Neural cell (in vitro differentiated cells): Measurements from ENCODE around the gene TFDP2. TPM values are rescaled to one million over a fixed set of nuclear protein-coding genes. Genes with fewer than 3 reads are reported as not detected.

ENCODE experiments used
- H2AFZ ChIP-seq: fragments of 200-600, 300-800 bp; sonication (generic), shearing (Covaris generic); 2 replicates; pipeline ENCODE4 v1.6.0; 2014; ENCODE audit warnings: low read depth, mild to moderate bottlenecking, antibody characterized with exemption, low read length, moderate library complexity
- H3F3A ChIP-seq: fragments of 200-600 bp; shearing (Covaris generic); 2 replicates; pipeline ENCODE4 v1.6.1; 2016; ENCODE audit warnings: mild to moderate bottlenecking, moderate library complexity, mixed read lengths, antibody characterized with exemption, low read length; ENCODE audit not compliant: insufficient read depth, poor library complexity, severe bottlenecking
- H3K27ac ChIP-seq: fragments of 200-600, 300-800 bp; sonication (generic), shearing (Covaris generic); 2 replicates; pipeline ENCODE4 v1.5.1; 2014; ENCODE audit warnings: mild to moderate bottlenecking, low read length, moderate library complexity
- H3K27me3 ChIP-seq: fragments of 300-800, 200-600 bp; sonication (generic), shearing (Covaris generic); 2 replicates; pipeline ENCODE4 v1.6.0; 2014; ENCODE audit warnings: mild to moderate bottlenecking, low read depth, low read length, moderate library complexity; ENCODE audit not compliant: insufficient read depth
- H3K36me3 ChIP-seq: fragments of 300-800, 200-600 bp; sonication (generic), shearing (Covaris generic); 2 replicates; pipeline ENCODE4 v1.5.1; 2014; ENCODE audit warnings: mild to moderate bottlenecking, antibody characterized with exemption, low read length, moderate library complexity; ENCODE audit not compliant: insufficient read depth
- H3K4me2 ChIP-seq: fragments of 300-800, 200-600 bp; sonication (generic), shearing (Covaris generic); 2 replicates; pipeline ENCODE4 v1.6.0; 2014; ENCODE audit warnings: mild to moderate bottlenecking, low read length
- H3K4me3 ChIP-seq: fragments of 300-800, 200-600 bp; sonication (generic), shearing (Covaris generic); 2 replicates; pipeline ENCODE4 v1.5.1; 2014; ENCODE audit warnings: mild to moderate bottlenecking, low read length, moderate library complexity
- H3K79me2 ChIP-seq: fragments of 200-600 bp; shearing (Covaris generic); replicated peaks from 2 replicates; pipeline ENCODE4 v1.6.0; 2014; ENCODE audit warnings: mild to moderate bottlenecking, low read length, moderate library complexity; ENCODE audit not compliant: insufficient read depth
- H3K9ac ChIP-seq: fragments of 300-800, 200-600 bp; sonication (generic), shearing (Covaris generic); 2 replicates; pipeline ENCODE4 v1.6.1; 2016; ENCODE audit warnings: mild to moderate bottlenecking, low read length, mixed read lengths
- H3K9me2 ChIP-seq: fragments of 200-600 bp; shearing (Covaris generic); 2 replicates; pipeline ENCODE4 v1.6.1; 2016; ENCODE audit warnings: mild to moderate bottlenecking, low read length, mixed read lengths; ENCODE audit not compliant: insufficient read depth
- H3K9me3 ChIP-seq: fragments of 200-600, 300-800 bp; sonication (generic), shearing (Covaris generic); 2 replicates; pipeline ENCODE4 v1.6.1; 2016; ENCODE audit warnings: mild to moderate bottlenecking, mixed run types, low read length, moderate library complexity, mixed read lengths
- H4K20me1 ChIP-seq: fragments of 200-600 bp; shearing (Covaris generic); 2 replicates; pipeline ENCODE4 v1.6.1; 2016; ENCODE audit warnings: mild to moderate bottlenecking, mixed run types; ENCODE audit not compliant: insufficient read depth
- EP300 ChIP-seq: fragments of 450-650 bp; conservative IDR thresholded peaks from 2 replicates; pipeline ENCODE4 v1.6.1; 2014; ENCODE audit warnings: antibody characterized with exemption, mild to moderate bottlenecking, moderate library complexity; ENCODE audit not compliant: poor library complexity, severe bottlenecking
- EZH2 ChIP-seq: fragments of 200-600, 300-800 bp; shearing (Covaris generic), sonication (generic); IDR thresholded peaks from 2 replicates; pipeline ENCODE4 v1.6.1; 2014; ENCODE audit warnings: antibody characterized with exemption, low read length, borderline replicate concordance, mild to moderate bottlenecking; ENCODE audit not compliant: insufficient read depth, poor library complexity, severe bottlenecking
- MXI1 ChIP-seq: fragments of 450-650 bp; conservative IDR thresholded peaks from 2 replicates; pipeline ENCODE4 v1.6.1; 2014; ENCODE audit warnings: antibody characterized with exemption, mild to moderate bottlenecking; ENCODE audit not compliant: poor library complexity, severe bottlenecking
- POLR2AphosphoS5 ChIP-seq: IDR thresholded peaks from 2 replicates; pipeline ENCODE4 v1.6.1; 2012
- RAD21 ChIP-seq: fragments of 450-650 bp; conservative IDR thresholded peaks from 2 replicates; pipeline ENCODE4 v1.6.1; 2014; ENCODE audit warnings: antibody characterized with exemption, mild to moderate bottlenecking, moderate library complexity
- SMC3 ChIP-seq: fragments of 450-650 bp; conservative IDR thresholded peaks from 2 replicates; pipeline ENCODE4 v1.6.1; 2014; ENCODE audit warnings: antibody characterized with exemption, mild to moderate bottlenecking, moderate library complexity; ENCODE audit not compliant: poor library complexity
- TAF1 ChIP-seq: IDR thresholded peaks from 2 replicates; pipeline ENCODE4 v1.6.1; 2012; ENCODE audit warnings: low read depth
- polyA plus RNA-seq: library from polyadenylated mRNA; depleted of rRNA; stranded (reverse); fragments of >200 nt; gene quantifications from 2 replicates; pipeline ENCODE4 v1.2.3, GENCODE V29; 2014
- TF ChIP-seq, protein P1 (sequence below): IDR thresholded peaks from 2 replicates; pipeline ENCODE4 v1.6.1; 2012; ENCODE audit warnings: borderline replicate concordance
- TF ChIP-seq, protein P2 (sequence below): fragments of 450-650 bp; IDR thresholded peaks from 2 replicates; pipeline ENCODE4 v1.5.1; 2014; ENCODE audit warnings: antibody characterized with exemption, mild to moderate bottlenecking, moderate library complexity; ENCODE audit not compliant: poor library complexity, severe bottlenecking

TFDP2 gene
- polyA plus RNA-seq, 1 donor from 2014 or later = 17.0 TPM

DNA sequence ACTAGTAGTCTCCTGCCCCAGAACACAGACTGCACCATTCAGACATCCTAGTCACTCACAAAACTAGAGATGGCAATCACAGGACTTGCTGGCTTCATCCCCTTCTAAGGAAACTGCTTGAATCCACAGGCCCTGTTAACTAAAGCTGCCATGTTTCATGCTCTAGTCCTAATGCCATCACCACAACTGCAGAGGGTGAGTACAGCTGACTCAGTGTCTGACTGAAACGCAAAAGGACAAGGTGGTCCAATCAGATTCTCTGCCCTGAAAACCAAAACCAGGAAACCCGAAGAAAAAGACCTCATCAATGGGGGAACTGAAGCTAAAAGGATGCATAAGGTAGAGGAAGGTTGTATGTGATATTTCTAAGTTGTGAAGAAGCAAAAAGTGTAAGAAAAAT is 25.2 kb upstream of the TFDP2 start:
- Histone ChIP-seq H3K79me2 (no peaks in the 10 kb centered on the region), H3K36me3 (peaks cover 7% of the 10 kb centered on the region), H3K4me3 (no peak overlapping the region), H4K20me1 (no peaks in the 10 kb centered on the region), H3K27me3 (no peaks in the 10 kb centered on the region), H3K9me2 (no peaks in the 10 kb centered on the region), H3F3A (no peaks in the 10 kb centered on the region), H3K9ac (no peak overlapping the region), H3K4me2 (no peak overlapping the region), H3K27ac (no peak overlapping the region), H3K9me3 (no peaks in the 10 kb centered on the region), H2AFZ (no peak overlapping the region)
- TF ChIP-seq SMC3 (no peak), RAD21 (no peak)

- Histone ChIP-seq H3K9me3 (no peaks in the 10 kb centered on the region), H3K4me3 (no peak overlapping the region), H3K36me3 (peaks cover 7% of the 10 kb centered on the region), H3K9ac (no peak overlapping the region), H3K9me2 (no peaks in the 10 kb centered on the region), H2AFZ (no peak overlapping the region), H3K27ac (no peak overlapping the region), H3K79me2 (no peaks in the 10 kb centered on the region), H3K27me3 (no peaks in the 10 kb centered on the region), H4K20me1 (no peaks in the 10 kb centered on the region), H3K4me2 (no peak overlapping the region), H3F3A (no peaks in the 10 kb centered on the region)
- TF ChIP-seq, protein P1, sequence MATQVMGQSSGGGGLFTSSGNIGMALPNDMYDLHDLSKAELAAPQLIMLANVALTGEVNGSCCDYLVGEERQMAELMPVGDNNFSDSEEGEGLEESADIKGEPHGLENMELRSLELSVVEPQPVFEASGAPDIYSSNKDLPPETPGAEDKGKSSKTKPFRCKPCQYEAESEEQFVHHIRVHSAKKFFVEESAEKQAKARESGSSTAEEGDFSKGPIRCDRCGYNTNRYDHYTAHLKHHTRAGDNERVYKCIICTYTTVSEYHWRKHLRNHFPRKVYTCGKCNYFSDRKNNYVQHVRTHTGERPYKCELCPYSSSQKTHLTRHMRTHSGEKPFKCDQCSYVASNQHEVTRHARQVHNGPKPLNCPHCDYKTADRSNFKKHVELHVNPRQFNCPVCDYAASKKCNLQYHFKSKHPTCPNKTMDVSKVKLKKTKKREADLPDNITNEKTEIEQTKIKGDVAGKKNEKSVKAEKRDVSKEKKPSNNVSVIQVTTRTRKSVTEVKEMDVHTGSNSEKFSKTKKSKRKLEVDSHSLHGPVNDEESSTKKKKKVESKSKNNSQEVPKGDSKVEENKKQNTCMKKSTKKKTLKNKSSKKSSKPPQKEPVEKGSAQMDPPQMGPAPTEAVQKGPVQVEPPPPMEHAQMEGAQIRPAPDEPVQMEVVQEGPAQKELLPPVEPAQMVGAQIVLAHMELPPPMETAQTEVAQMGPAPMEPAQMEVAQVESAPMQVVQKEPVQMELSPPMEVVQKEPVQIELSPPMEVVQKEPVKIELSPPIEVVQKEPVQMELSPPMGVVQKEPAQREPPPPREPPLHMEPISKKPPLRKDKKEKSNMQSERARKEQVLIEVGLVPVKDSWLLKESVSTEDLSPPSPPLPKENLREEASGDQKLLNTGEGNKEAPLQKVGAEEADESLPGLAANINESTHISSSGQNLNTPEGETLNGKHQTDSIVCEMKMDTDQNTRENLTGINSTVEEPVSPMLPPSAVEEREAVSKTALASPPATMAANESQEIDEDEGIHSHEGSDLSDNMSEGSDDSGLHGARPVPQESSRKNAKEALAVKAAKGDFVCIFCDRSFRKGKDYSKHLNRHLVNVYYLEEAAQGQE = no peak
- TF ChIP-seq POLR2AphosphoS5 = no peak
- no peak for TF ChIP-seq MXI1
- no peak for TF ChIP-seq TAF1
- no peak for TF ChIP-seq EP300
- TF ChIP-seq RAD21 = no peak
- TF ChIP-seq SMC3 = no peak
- TF ChIP-seq, protein P2, sequence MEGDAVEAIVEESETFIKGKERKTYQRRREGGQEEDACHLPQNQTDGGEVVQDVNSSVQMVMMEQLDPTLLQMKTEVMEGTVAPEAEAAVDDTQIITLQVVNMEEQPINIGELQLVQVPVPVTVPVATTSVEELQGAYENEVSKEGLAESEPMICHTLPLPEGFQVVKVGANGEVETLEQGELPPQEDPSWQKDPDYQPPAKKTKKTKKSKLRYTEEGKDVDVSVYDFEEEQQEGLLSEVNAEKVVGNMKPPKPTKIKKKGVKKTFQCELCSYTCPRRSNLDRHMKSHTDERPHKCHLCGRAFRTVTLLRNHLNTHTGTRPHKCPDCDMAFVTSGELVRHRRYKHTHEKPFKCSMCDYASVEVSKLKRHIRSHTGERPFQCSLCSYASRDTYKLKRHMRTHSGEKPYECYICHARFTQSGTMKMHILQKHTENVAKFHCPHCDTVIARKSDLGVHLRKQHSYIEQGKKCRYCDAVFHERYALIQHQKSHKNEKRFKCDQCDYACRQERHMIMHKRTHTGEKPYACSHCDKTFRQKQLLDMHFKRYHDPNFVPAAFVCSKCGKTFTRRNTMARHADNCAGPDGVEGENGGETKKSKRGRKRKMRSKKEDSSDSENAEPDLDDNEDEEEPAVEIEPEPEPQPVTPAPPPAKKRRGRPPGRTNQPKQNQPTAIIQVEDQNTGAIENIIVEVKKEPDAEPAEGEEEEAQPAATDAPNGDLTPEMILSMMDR = no peak
- TF ChIP-seq EZH2 = no peak
Observed at GRCh38 chr3:142168514-142168913, 19.2 kb upstream of the TFDP2 start.

DNA sequence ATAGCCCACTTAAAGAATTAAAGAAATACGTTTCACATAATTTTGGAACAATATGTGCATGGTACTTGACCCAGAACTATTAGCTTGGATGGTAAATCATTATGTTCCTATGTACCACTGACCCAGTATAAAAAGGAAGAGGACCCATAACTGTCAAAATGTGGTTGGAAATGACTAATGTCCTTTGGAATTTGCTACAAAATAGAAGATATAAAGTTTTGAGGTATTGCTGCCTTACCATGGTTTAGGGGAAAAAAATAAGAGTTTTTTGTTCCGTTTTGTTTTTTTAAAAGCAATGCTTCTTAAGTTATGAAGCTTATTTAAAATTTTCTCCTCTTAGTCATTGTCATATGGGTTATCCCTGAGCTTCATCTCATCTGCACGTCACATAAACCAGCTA is 15.8 kb upstream of the TFDP2 start:
- no peaks in the 10 kb centered on the region for H3K9me2 ChIP-seq
- H3K36me3 ChIP-seq = peaks cover 5% of the 10 kb centered on the region
- H4K20me1 ChIP-seq = no peaks in the 10 kb centered on the region
- H3K79me2 ChIP-seq = no peaks in the 10 kb centered on the region
- H3K27me3 ChIP-seq = no peaks in the 10 kb centered on the region
- no peak for TF ChIP-seq EP300
- TF ChIP-seq, protein P1 = no peak
- TF ChIP-seq, protein P2 = no peak
- no peak for TF ChIP-seq POLR2AphosphoS5
- TF ChIP-seq RAD21 = no peak
- TF ChIP-seq EZH2 = no peak
- H3F3A ChIP-seq = no peaks in the 10 kb centered on the region
- no peak overlapping the region for H3K4me3 ChIP-seq
- H3K27ac ChIP-seq = no peak overlapping the region
- H2AFZ ChIP-seq = no peak overlapping the region
- H3K4me2 ChIP-seq = no peak overlapping the region
- H3K9ac ChIP-seq = no peak overlapping the region
- H3K9me3 ChIP-seq = no peaks in the 10 kb centered on the region
